Skeletal muscle tissue (tissue), 4 donors: Measurements from ENCODE around the gene PYROXD2. TPM values are rescaled to one million over a fixed set of nuclear protein-coding genes. Genes with fewer than 3 reads are reported as not detected.

Source experiments
- H3K27ac ChIP-seq: one replicate; pipeline ENCODE4 v1.7.0; 2013; ENCODE audit warnings: mild to moderate bottlenecking, low read depth, low read length, inconsistent platforms
- H3K27me3 ChIP-seq, 3 donors: one replicate each; pipeline ENCODE4 v1.7.0; 2013; ENCODE audit warnings: low read length in 3 of 3; ENCODE audit not compliant: control insufficient read depth in 3 of 3, insufficient read depth in 3 of 3
- H3K36me3 ChIP-seq, 3 donors: one replicate each; pipeline ENCODE4 v1.7.0; 2013; ENCODE audit warnings: low read length in 3 of 3; ENCODE audit not compliant: control insufficient read depth in 3 of 3, insufficient read depth in 3 of 3
- H3K4me1 ChIP-seq, 3 donors: one replicate each; pipeline ENCODE4 v1.7.0; 2013; ENCODE audit warnings: low read length in 3 of 3, mild to moderate bottlenecking in 3 of 3; ENCODE audit not compliant: control insufficient read depth in 3 of 3, insufficient read depth in 3 of 3
- H3K4me3 ChIP-seq, 3 donors: one replicate each; pipeline ENCODE4 v1.7.0; 2013; ENCODE audit warnings: low read length in 3 of 3
- H3K9ac ChIP-seq, 3 donors: one replicate each; pipeline ENCODE4 v1.7.0; 2013; ENCODE audit warnings: low read length in 3 of 3, mild to moderate bottlenecking in 3 of 3, moderate library complexity in 2 of 3, low read depth in 1 of 3
- H3K9me3 ChIP-seq, 3 donors: one replicate each; pipeline ENCODE4 v1.7.0; 2013; ENCODE audit warnings: low read length in 3 of 3; ENCODE audit not compliant: control insufficient read depth in 3 of 3
- total RNA-seq: library from RNA; depleted of rRNA; stranded (reverse); fragments of >200 nt; gene quantifications from one replicate; pipeline ENCODE4 v1.2.3, GENCODE V29; 2014
- donor health status: Osteomylitis.

PYROXD2 gene
- total RNA-seq, 1 donor from 2014 or later, result 11.0 TPM

DNA sequence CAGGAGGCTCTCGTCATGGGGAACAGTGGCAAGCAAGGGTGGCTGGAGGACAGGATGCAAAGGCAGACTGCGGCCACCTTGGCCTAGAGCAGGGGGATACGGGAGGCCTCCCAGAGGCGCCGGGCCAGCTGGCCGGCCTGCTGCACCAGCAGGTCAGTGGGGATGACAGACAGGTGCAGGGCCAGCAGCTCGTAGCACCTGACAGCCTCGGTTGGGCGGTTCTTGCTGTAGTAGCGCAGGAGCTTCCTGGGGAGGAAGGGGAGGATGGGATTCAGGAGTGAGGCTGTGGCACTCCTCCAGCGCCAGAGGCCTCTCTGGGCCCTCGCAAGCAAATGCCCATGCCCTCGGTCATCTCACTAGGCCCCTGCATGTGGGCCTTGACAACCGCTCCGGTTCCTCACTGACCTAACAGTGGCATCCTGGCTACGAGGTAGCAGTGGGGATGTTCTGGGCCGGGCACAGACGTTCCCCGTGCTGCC lies 2.5 kb upstream of the PYROXD2 start:
- no peaks in the 10 kb centered on the region for H3K27me3 ChIP-seq
- no peak overlapping the region for H3K4me3 ChIP-seq
- peaks cover 19 to 23% (median 21%) of the 10 kb centered on the region in 3 donors for H3K4me1 ChIP-seq
- H3K9ac ChIP-seq, result no peak overlapping the region
- no peak overlapping the region for H3K27ac ChIP-seq
- H3K36me3 ChIP-seq, result peaks cover 26 to 37% (median 37%) of the 10 kb centered on the region in 3 donors
- H3K9me3 ChIP-seq, result no peaks in the 10 kb centered on the region

DNA sequence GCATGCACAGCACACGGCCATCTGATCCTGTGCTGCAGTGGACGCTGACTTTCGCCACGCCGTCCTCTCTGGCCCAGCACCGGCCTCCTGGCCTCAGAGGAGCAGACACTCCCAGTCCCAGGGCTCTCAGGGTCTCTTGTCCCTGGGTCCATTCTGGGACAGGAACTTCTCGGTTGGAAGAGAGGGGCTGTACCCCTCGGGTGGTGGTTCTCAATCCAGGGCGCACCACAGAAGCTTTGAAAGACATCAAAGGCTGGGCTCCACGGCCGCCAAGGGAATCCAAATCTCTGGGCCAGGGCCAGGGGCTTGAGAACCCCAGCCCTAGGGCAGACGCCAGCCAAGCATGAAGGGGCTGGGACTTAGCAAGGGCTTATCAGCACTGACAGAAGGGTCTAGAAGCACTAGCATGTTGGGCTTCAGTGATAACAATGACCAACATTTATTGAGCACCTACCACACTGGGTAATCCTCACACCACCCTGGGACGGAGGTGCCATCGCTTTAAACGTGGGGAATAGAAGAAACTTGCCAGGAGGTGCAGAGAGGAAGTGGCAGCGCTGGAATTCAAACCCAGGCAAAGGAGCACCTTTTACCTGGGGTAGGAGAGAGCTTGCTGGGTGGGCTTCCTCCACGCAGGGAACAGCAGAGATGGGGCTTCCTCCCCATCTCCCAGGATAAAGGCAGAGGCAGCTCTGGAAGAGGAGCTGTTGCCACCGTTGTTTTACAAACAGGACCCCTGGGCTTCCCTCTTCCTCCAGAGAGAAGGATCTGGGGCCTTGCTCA lies 1.8 kb upstream of the PYROXD2 start:
- H3K9ac ChIP-seq, result no peak overlapping the region
- H3K4me1 ChIP-seq, result peaks cover 22 to 27% (median 26%) of the 10 kb centered on the region in 3 donors
- no peak overlapping the region for H3K4me3 ChIP-seq
- no peaks in the 10 kb centered on the region for H3K9me3 ChIP-seq
- peaks cover 21 to 37% (median 35%) of the 10 kb centered on the region in 3 donors for H3K36me3 ChIP-seq
- no peak overlapping the region for H3K27ac ChIP-seq
- no peaks in the 10 kb centered on the region for H3K27me3 ChIP-seq

DNA sequence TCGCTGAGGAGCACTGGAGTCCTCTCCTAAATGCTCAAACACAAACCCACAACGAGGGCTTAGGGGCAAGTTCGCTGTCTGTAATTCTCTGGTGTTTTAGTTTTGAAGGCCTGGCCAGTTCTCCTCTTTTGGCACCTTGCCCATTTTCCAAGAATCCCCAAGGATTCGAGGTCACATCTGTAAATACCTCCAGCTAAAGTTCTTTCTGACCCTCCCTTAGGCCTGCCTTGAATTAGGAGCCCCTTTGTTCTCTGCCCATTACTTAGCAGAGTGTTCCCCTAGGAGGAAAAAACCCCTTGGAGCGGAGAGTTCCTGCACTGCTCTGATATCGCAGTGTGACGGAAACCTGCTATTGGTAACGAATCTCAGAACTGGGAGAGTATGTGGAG lies 743 bp upstream of the PYROXD2 start:
- H3K4me1 ChIP-seq, result peaks cover 26 to 38% (median 36%) of the 10 kb centered on the region in 3 donors
- peaks cover 21 to 30% (median 29%) of the 10 kb centered on the region in 3 donors for H3K36me3 ChIP-seq
- no peaks in the 10 kb centered on the region for H3K9me3 ChIP-seq
- H3K4me3 ChIP-seq, result no peak overlapping the region
- no peak overlapping the region for H3K27ac ChIP-seq
- H3K9ac ChIP-seq, result peak overlapping the region in 1 of 3 donors; percentile 94
- H3K27me3 ChIP-seq, result no peaks in the 10 kb centered on the region

DNA sequence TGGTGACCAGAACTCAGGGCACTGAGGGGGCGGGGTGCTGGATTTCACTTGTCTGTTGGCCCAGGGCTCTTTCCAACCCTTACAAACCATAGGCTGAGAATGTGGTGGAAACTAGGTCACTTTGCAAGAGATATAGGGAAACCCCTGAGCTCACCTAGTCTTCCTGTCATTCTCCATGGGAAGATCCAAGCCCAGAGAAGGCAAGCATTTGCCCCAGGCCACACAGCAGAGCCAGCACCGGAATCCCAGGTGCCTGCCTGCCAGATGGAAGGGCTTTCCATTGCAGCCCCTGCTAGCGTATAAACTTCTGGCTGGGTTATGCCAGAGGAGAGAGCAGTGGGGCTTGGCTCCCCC lies 427 bp downstream of the PYROXD2 start:
- Histone ChIP-seq H3K27me3 (no peaks in the 10 kb centered on the region), H3K36me3 (peaks cover 20 to 24% (median 20%) of the 10 kb centered on the region in 3 donors), H3K27ac (peak overlapping the region; percentile 74), H3K4me3 (peak overlapping the region; percentile 81 to 93 (median 92)), H3K9me3 (no peaks in the 10 kb centered on the region), H3K9ac (peak overlapping the region; percentile 81 to 94 (median 82)), H3K4me1 (peaks cover 26 to 44% (median 38%) of the 10 kb centered on the region in 3 donors)

DNA sequence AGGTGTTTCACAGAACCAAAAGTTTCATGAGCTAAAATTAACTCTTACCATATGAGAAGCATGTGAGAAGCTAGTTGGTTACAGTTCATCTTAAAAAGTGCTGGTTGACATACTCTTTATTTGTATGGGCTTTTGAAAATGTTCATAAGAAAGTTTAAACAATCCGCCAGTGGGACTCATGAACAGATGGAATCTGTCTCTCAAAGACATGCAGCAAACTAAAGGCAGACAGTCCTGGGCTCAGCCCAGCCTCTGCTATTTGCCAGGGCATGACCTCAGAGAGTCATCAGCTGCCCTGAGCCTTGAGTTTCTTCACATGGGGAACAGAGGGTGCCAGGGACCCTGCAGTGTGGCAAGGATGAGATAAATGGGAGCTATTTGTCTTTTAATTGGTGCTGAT lies 3.2 kb downstream of the PYROXD2 start:
- peaks cover 0 to 4% (median 3%) of the 10 kb centered on the region in 3 donors for H3K36me3 ChIP-seq
- peak overlapping the region; percentile 5 for H3K27ac ChIP-seq
- H3K9me3 ChIP-seq, result no peaks in the 10 kb centered on the region
- peaks cover 29 to 48% (median 44%) of the 10 kb centered on the region in 3 donors for H3K4me1 ChIP-seq
- no peaks in the 10 kb centered on the region for H3K27me3 ChIP-seq
- H3K4me3 ChIP-seq, result no peak overlapping the region
- peak overlapping the region in 1 of 3 donors; percentile 25 for H3K9ac ChIP-seq

DNA sequence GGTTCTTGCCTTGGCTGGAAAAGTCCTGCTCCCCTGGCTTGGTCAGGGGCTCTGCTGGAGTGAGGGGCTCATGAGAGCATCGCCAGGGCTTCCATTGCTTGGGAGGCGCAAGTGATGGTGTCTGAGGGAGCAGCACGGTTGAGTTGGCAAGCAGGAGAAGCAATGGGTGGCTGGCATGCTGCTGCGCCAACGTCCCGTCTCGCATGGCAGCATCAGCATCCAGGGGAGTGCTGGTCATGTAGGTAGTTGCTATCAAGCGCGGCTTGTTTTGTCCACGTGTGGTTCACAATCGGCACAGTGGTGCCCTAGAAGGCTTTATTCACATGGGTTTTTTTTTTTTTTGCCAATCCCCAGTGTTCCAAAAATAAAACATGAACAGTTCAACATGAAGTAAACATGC lies 3.8 kb downstream of the PYROXD2 start:
- Histone ChIP-seq H3K27ac (peak overlapping the region; percentile 5), H3K4me1 (peaks cover 29 to 48% (median 44%) of the 10 kb centered on the region in 3 donors), H3K27me3 (no peaks in the 10 kb centered on the region), H3K9me3 (no peaks in the 10 kb centered on the region), H3K4me3 (no peak overlapping the region), H3K36me3 (peaks cover 0 to 2% (median 0%) of the 10 kb centered on the region in 3 donors), H3K9ac (peak overlapping the region in 1 of 3 donors; percentile 25)

DNA sequence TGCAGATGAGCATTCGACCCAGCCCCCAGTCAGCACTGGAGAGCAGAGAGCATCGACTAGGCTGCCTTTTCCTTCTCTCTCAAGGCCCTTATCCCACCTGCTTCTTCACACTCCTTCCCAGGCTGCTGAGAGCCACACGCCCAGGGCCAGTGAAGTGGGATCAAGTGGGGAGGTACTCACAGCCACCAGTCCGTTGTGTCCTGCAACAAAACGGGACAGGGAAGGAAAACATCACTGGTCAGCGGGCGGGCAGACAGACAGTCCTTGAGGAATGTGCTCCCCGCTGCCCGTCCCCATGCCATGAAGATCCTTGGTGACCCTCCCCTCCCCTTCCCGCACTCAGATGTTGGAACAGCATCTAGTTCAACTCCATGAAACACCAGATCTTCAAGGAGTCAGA lies 4.2 kb downstream of the PYROXD2 start:
- Histone ChIP-seq H3K27ac (no peak overlapping the region), H3K27me3 (no peaks in the 10 kb centered on the region), H3K36me3 (peaks cover 0 to 2% (median 0%) of the 10 kb centered on the region in 3 donors), H3K4me3 (no peak overlapping the region), H3K4me1 (peaks cover 27 to 48% (median 41%) of the 10 kb centered on the region in 3 donors), H3K9me3 (no peaks in the 10 kb centered on the region), H3K9ac (no peak overlapping the region)

DNA sequence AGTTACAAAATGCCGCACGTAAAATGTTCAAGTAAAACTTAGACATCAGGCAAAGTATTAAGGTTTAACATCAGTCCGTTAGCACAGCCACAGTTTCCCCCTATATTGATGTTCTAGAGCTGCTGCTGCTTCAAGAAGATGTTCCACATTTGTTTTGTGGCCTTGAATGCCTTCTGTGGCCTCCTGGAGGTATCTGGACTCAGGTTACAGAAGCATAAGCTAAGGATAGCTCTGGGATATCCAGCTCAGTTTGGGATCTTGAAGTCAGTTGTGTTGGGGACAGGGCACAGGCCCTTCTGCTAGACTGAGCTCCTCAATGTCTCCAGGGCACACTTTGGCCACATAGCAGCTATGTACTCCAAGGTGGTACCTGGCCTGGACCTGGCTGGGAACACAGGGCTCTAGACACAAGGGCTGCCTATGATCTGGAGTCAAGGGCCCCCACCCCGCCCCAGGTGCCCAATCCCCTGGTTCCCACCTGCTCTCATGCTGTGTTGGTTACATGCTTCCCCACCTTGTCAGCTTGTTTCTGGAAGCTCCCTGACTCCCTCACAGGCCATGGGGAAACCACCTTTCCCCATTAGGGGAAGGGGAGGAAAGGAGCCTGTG lies 4.7 kb downstream of the PYROXD2 start:
- H3K36me3 ChIP-seq, result peaks cover 0 to 2% (median 0%) of the 10 kb centered on the region in 3 donors
- H3K27me3 ChIP-seq, result no peaks in the 10 kb centered on the region
- H3K27ac ChIP-seq, result no peak overlapping the region
- peak overlapping the region in 1 of 3 donors; percentile 13 for H3K9ac ChIP-seq
- no peak overlapping the region for H3K4me3 ChIP-seq
- H3K4me1 ChIP-seq, result peaks cover 21 to 43% (median 36%) of the 10 kb centered on the region in 3 donors
- no peaks in the 10 kb centered on the region for H3K9me3 ChIP-seq

DNA sequence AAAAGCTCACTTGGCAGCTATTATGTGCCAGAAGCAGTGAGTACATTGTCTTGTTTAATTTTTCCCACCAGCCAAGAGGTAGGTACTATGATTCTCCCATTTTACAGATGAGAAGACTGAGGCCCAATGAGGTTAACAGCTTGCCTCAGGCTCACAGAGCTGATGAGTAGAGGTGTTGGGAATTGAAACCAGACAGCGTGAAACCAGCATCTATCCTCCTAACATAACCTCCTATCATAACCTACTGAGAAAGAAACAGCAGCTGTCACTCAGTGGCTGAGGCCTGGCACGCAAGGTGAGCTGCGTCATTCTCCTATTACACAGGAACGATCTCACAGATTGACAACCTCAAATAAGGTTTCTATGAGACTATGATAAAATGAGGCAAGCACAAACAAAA lies 6.2 kb downstream of the PYROXD2 start:
- no peaks in the 10 kb centered on the region for H3K27me3 ChIP-seq
- peaks cover 0 to 2% (median 0%) of the 10 kb centered on the region in 3 donors for H3K36me3 ChIP-seq
- peaks cover 10 to 29% (median 22%) of the 10 kb centered on the region in 3 donors for H3K4me1 ChIP-seq
- no peak overlapping the region for H3K9ac ChIP-seq
- no peak overlapping the region for H3K27ac ChIP-seq
- H3K4me3 ChIP-seq, result no peak overlapping the region
- H3K9me3 ChIP-seq, result no peaks in the 10 kb centered on the region

DNA sequence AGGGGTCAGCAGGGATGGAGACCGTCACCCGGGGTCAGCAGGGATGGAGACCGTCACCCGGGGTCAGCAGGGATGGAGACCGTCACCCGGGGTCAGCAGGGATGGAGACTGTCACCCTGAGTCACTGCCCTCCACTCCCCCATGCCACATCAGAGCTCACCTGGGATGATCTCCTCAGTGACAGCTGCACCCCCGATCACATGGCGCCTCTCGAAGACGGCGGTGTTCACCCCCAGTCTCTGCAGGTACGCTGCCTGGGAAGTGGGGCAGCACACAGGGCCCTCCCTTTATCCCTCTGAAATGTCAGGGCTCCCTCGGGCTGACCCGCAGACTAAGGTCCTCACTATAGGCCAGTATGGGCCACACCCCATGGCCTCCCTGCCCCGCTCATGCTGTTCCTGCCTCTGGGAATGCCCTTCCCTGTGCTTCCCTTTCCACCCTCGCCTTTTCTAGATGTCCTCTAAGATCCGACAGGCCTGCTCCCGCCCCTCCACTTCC lies 7.2 kb downstream of the PYROXD2 start:
- Histone ChIP-seq H3K27me3 (no peaks in the 10 kb centered on the region), H3K4me3 (no peak overlapping the region), H3K4me1 (peaks cover 10 to 29% (median 21%) of the 10 kb centered on the region in 3 donors), H3K27ac (no peak overlapping the region), H3K9ac (no peak overlapping the region), H3K36me3 (peaks cover 0 to 4% (median 2%) of the 10 kb centered on the region in 3 donors), H3K9me3 (no peaks in the 10 kb centered on the region)
